Vagina (tissue), 2 donors: ENCODE measurements around the gene SNX32.

ENCODE experiments used
- CTCF ChIP-seq, 3 experiments: fragments of 450-650 bp in 2 of 3; fragments of 200-600 bp in 1 of 3; sonication (generic) in 1 of 3; IDR thresholded peaks; one replicate each; pipeline ENCODE4 v1.5.1; 2017 to 2019; ENCODE audit warnings: antibody characterized with exemption in 3 of 3, mild to moderate bottlenecking in 2 of 3, moderate library complexity in 2 of 3
- POLR2A ChIP-seq, 2 donors: fragments of 450-650 bp; IDR thresholded peaks; one replicate each; pipeline ENCODE4 v1.6.1; 2017; ENCODE audit warnings: antibody characterized with exemption in 2 of 2, mild to moderate bottlenecking in 2 of 2, moderate library complexity in 2 of 2

GRCh38 chr11:65885808-65886536, 52.2 kb downstream of the SNX32 start:
- TF ChIP-seq CTCF (IDR thresholded peaks at IDR 0.05) (no peak), POLR2A (IDR thresholded peaks at IDR 0.05) (no peak)
